PFSK-1 (cell line): ENCODE measurements around the gene BHLHE41.

Source experiments
- FOXP2 ChIP-seq: optimal IDR thresholded peaks from 2 replicates; pipeline ENCODE3; 2011; ENCODE audit warnings: borderline replicate concordance, control low read depth, inconsistent platforms; ENCODE audit not compliant: insufficient read depth; ENCODE audit errors: extremely low read length, extremely low read depth
- POLR2AphosphoS5 ChIP-seq: IDR thresholded peaks from 2 replicates; pipeline ENCODE4 v1.6.1; 2012; ENCODE audit warnings: low read depth, mild to moderate bottlenecking, control low read depth, low read length, moderate library complexity
- REST ChIP-seq, 2 experiments: IDR thresholded peaks; 2 replicates each; pipeline versions ENCODE4 v1.6.1 to v1.8.0; 2011 to 2012; ENCODE audit warnings: low read depth in 2 of 2, low read length in 2 of 2, control low read depth in 1 of 2, inconsistent platforms in 1 of 2, mild to moderate bottlenecking in 1 of 2, moderate library complexity in 1 of 2; ENCODE audit not compliant: insufficient read depth in 1 of 2
- SIN3A ChIP-seq: IDR thresholded peaks from 2 replicates; pipeline ENCODE4 v1.6.1; 2012; ENCODE audit warnings: mild to moderate bottlenecking, low read length, moderate library complexity, borderline replicate concordance; ENCODE audit not compliant: insufficient read depth
- TAF1 ChIP-seq: IDR thresholded peaks from 2 replicates; pipeline ENCODE4 v1.6.1; 2012; ENCODE audit warnings: low read length, control low read depth, borderline replicate concordance; ENCODE audit not compliant: insufficient read depth

BHLHE41 gene

GRCh38 chr12:26122681-26123481, 2.0 kb downstream of the BHLHE41 start:
- TF ChIP-seq FOXP2 (no peak), POLR2AphosphoS5 (no peak), TAF1 (no peak), REST (IDR thresholded peaks at IDR 0.05; ENCODE audit: insufficient read depth in 1 of 2, low read depth in 2 of 2, low read length in 2 of 2) (no peak), SIN3A (no peak)

- no peak for TF ChIP-seq SIN3A
- TF ChIP-seq TAF1, result no peak
- no peak for TF ChIP-seq POLR2AphosphoS5
- no peak for TF ChIP-seq REST (IDR thresholded peaks at IDR 0.05; ENCODE audit: insufficient read depth in 1 of 2, low read depth in 2 of 2, low read length in 2 of 2)
- TF ChIP-seq FOXP2, result no peak
Observed at GRCh38 chr12:26122061-26122680, 2.7 kb downstream of the BHLHE41 start.

DNA sequence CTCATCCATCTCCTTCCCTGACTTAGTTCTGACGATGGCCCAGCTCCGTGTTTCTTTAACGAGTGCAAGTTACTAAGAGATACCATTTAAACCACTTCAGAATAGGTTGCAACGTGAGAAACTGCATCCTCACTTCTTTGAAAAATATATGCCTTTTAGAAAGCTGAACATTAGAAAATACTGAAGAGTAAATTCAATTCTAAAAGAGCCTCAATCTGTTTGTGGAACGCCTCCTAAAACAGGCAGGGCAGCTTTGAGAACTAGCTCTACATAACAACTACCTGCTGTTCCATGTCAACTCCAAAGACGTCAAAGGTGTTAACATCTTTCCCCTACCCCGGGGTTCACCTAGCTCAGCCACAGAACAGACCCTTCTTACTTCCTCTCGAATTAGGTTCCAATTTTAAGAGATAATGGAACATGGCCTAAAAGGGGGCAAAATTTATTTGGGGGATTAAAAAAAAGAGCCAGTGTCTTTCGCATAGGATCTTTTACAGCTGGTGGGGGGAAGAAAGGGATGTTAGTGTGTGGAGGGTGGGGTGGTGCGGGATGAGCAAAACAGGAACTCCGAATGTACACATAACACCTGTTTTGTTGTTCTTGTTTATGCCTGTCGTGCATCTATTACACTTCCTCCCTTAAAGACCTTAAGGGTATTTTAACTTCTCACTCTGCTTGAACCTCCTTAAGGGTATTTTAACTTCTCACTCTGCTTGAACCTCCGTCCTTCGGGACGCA, 3.3 kb downstream of the BHLHE41 start:
- TF ChIP-seq SIN3A (no peak), REST (IDR thresholded peaks at IDR 0.05; ENCODE audit: insufficient read depth in 1 of 2, low read depth in 2 of 2, low read length in 2 of 2) (no peak), FOXP2 (no peak), TAF1 (no peak), POLR2AphosphoS5 (no peak)

GRCh38 chr12:26120561-26121274, 4.1 kb downstream of the BHLHE41 start:
- no peak for TF ChIP-seq TAF1
- TF ChIP-seq FOXP2, result no peak
- TF ChIP-seq SIN3A, result no peak
- no peak for TF ChIP-seq POLR2AphosphoS5
- TF ChIP-seq REST (IDR thresholded peaks at IDR 0.05; ENCODE audit: insufficient read depth in 1 of 2, low read depth in 2 of 2, low read length in 2 of 2), result no peak
